Measurements from ENCODE around the gene MREG.

Gene MREG

GRCh38 chr2:216018709-216019108, 5.4 kb upstream of the MREG start:
- TF ChIP-seq MAX (IDR thresholded peaks at IDR 0.05; ENCODE audit: low read depth, low read length) (0 out of 2 replicates have a peak, but pooled peaks have one; percentile 7), MYC (IDR thresholded peaks at IDR 0.05; ENCODE audit: low read depth, low read length) (no peak), CTCF (IDR thresholded peaks at IDR 0.05; ENCODE audit: low read depth, low read length) (no peak), POLR2A (IDR thresholded peaks at IDR 0.05; ENCODE audit: extremely low read depth, insufficient read length) (no peak)
- H3K4me3 ChIP-seq (ENCODE audit: low read depth, low read length): no peak overlapping the region

GRCh38 chr2:216017365-216017764, 4.0 kb upstream of the MREG start:
- DNase-seq (ENCODE audit: low read depth): peak; percentile 35
- TF ChIP-seq MYC (IDR thresholded peaks at IDR 0.05; ENCODE audit: low read depth, low read length) (no peak), POLR2A (IDR thresholded peaks at IDR 0.05; ENCODE audit: extremely low read depth, insufficient read length) (no peak), CTCF (IDR thresholded peaks at IDR 0.05; ENCODE audit: low read depth, low read length) (no peak), MAX (IDR thresholded peaks at IDR 0.05; ENCODE audit: low read depth, low read length) (no peak)
- H3K4me3 ChIP-seq (ENCODE audit: low read depth, low read length): no peak overlapping the region

More at GRCh38 chr2:216018709-216019108, 5.4 kb upstream of the MREG start:
- no peak for DNase-seq (ENCODE audit: low read depth)

GRCh38 chr2:216016581-216016980, 3.2 kb upstream of the MREG start:
- no peak overlapping the region for H3K4me3 ChIP-seq (ENCODE audit: low read depth, low read length)
- TF ChIP-seq POLR2A (IDR thresholded peaks at IDR 0.05; ENCODE audit: extremely low read depth, insufficient read length) (no peak), CTCF (IDR thresholded peaks at IDR 0.05; ENCODE audit: low read depth, low read length) (no peak), MYC (IDR thresholded peaks at IDR 0.05; ENCODE audit: low read depth, low read length) (no peak), MAX (IDR thresholded peaks at IDR 0.05; ENCODE audit: low read depth, low read length) (no peak)
- DNase-seq (ENCODE audit: low read depth): no peak

GRCh38 chr2:216015722-216016464, 2.5 kb upstream of the MREG start:
- TF ChIP-seq MYC (IDR thresholded peaks at IDR 0.05; ENCODE audit: low read depth, low read length): no peak
- TF ChIP-seq MAX (IDR thresholded peaks at IDR 0.05; ENCODE audit: low read depth, low read length): no peak
- TF ChIP-seq POLR2A (IDR thresholded peaks at IDR 0.05; ENCODE audit: extremely low read depth, insufficient read length): no peak
- TF ChIP-seq CTCF (IDR thresholded peaks at IDR 0.05; ENCODE audit: low read depth, low read length): no peak
- DNase-seq (ENCODE audit: low read depth): peak; percentile 31

GRCh38 chr2:216014986-216015385, 1.6 kb upstream of the MREG start:
- no peak for TF ChIP-seq CTCF (IDR thresholded peaks at IDR 0.05; ENCODE audit: low read depth, low read length)
- TF ChIP-seq POLR2A (IDR thresholded peaks at IDR 0.05; ENCODE audit: extremely low read depth, insufficient read length): no peak
- TF ChIP-seq MYC (IDR thresholded peaks at IDR 0.05; ENCODE audit: low read depth, low read length): no peak
- no peak for TF ChIP-seq MAX (IDR thresholded peaks at IDR 0.05; ENCODE audit: low read depth, low read length)
- no peak overlapping the region for H3K4me3 ChIP-seq (ENCODE audit: low read depth, low read length)
- no peak for DNase-seq (ENCODE audit: low read depth)

More at GRCh38 chr2:216015722-216016464, 2.5 kb upstream of the MREG start:
- no peak overlapping the region for H3K4me3 ChIP-seq (ENCODE audit: low read depth, low read length)

Measured in NB4 (cell line).